WERI-Rb-1 (cell line): ENCODE data around the gene TUBA1A.
"Not testable (repeated sequence)": the region's sequence is repeated elsewhere in the genome, so short reads cannot be mapped to it uniquely, and the experiment has no call there.

Experiments used
- DNase-seq: peaks from one replicate; pipeline ENCODE4 v3.0.0-alpha.2; 2020
- H3K27ac ChIP-seq: fragments of 250-450 bp; sonication (Bioruptor Pico); 2 replicates; pipeline ENCODE4 v1.5.1; 2020; ENCODE audit warnings: mild to moderate bottlenecking, moderate library complexity
- H3K27me3 ChIP-seq: fragments of 250-450 bp; sonication (Bioruptor Pico); 2 replicates; pipeline ENCODE4 v1.5.1; 2021; ENCODE audit warnings: mild to moderate bottlenecking, low read depth, moderate library complexity; ENCODE audit not compliant: insufficient read depth, severe bottlenecking
- H3K36me3 ChIP-seq: fragments of 250-450 bp; sonication (Bioruptor Pico); 2 replicates; pipeline ENCODE4 v1.5.1; 2020; ENCODE audit warnings: mild to moderate bottlenecking, moderate library complexity
- H3K4me3 ChIP-seq: 2 replicates; pipeline ENCODE4 v1.5.1; 2011; ENCODE audit warnings: low read depth, mild to moderate bottlenecking, control low read depth, low read length
- H3K9me3 ChIP-seq: fragments of 250-450 bp; sonication (Bioruptor Pico); 2 replicates; pipeline ENCODE4 v1.5.1; 2021; ENCODE audit warnings: mild to moderate bottlenecking, moderate library complexity; ENCODE audit not compliant: severe bottlenecking
- CTCF ChIP-seq: IDR thresholded peaks from 2 replicates; pipeline ENCODE4 v1.5.1; 2011; ENCODE audit warnings: low read depth, mild to moderate bottlenecking, control low read depth, inconsistent platforms, low read length

Gene TUBA1A

DNA sequence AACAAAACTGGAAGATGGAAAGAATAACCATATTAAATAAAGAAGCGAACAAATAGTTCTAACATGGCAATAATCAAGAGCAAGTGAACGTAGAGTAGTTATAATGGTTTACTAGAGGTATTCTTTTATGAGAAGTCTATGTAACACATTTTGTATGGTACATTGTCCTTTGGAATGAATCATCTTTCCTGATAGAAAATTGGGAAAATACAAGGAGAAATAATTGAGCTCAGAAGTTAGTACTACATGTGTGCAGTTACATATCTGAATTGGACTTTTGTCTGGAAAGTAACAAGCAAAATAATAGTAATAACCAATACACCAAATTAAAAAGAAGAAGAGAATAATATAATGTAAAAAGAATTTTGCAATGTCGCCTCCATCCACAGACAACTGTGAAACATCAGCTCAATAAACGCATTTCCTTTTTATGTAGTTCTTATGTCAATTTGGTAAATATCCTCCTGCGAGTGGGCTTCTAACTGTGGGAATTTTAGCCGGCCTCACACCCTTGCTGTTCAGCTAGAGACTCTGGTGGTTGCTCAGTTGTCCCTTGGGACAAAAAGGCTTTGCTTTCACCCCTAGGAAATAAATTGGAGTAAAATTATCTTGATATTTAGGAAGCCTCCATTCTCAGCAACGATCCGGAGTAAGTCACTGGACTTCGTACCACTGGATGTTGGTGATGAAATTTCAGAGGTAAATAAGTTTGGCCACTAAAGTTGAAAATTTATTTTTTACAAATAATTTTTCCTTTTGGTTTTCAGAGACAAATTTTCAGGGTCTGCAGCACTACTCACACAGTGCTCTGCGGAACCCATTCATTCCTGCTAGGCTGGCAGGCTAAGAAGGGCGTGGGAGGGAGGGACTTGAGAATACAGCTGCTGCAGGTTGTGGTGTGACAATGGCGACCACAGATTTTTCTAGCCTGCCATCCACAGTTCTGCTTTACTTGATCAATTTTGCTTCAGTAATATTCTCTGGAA lies 1.1 kb upstream of the TUBA1A start:
- Histone ChIP-seq H3K27ac (peak overlapping the region; percentile 63), H3K36me3 (peaks cover 9% of the 10 kb centered on the region; the same call in 1 of the 2 replicates), H3K4me3 (peak overlapping the region; percentile 94; the same call in 1 of the 2 replicates), H3K9me3 (no peaks in the 10 kb centered on the region), H3K27me3 (no peaks in the 10 kb centered on the region)
- no peak for TF ChIP-seq CTCF
- no peak for DNase-seq

DNA sequence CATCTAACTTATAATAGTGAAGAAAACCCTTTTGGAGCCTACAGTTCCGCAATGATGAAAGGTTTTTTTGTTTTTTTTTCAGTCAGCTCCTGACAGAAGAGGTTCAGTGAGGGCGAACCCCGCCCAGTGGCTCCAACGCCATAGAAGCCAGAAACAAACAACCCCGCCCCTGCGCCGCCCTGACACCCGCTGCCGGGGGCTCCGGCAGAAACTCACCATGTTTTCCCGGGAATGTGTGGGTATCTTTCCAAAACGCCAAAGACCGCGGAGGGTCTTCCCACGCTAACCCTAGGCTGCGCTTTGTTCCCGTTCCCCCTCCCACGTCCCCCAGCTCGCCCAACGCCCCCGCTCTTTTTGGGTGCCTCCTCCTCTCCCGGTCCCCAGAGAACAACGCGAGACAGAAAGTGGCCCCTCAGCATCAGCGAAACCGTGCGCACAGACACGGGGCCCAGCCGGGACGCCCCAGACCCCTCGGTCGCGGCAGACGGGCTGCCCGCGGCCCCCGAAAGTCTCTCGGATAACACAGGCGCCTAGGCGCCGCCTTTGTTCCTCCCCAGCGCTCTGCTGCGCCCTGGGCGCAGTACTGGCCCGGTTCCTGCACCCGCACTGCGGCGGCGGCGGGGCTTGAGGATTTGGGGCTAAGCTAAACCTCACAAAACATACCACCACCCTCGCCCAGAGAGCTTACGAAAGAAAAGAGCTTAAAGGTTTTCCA lies 522 bp downstream of the TUBA1A start:
- DNase-seq = peak; percentile 62
- peak overlapping the region; percentile 94 for H3K4me3 ChIP-seq
- peaks cover 14% of the 10 kb centered on the region; the same call in 1 of the 2 replicates for H3K36me3 ChIP-seq
- H3K27ac ChIP-seq = peak overlapping the region; percentile 85
- no peaks in the 10 kb centered on the region for H3K9me3 ChIP-seq
- TF ChIP-seq CTCF = no peak
- no peaks in the 10 kb centered on the region for H3K27me3 ChIP-seq

GRCh38 chr12:49187184-49187583 lies 1.7 kb downstream of the TUBA1A start:
- no peaks in the 10 kb centered on the region for H3K27me3 ChIP-seq
- peaks cover 14% of the 10 kb centered on the region; the same call in 1 of the 2 replicates for H3K36me3 ChIP-seq
- H3K4me3 ChIP-seq = no peak overlapping the region
- H3K27ac ChIP-seq = no peak overlapping the region
- DNase-seq = no peak
- TF ChIP-seq CTCF = no peak
- no peaks in the 10 kb centered on the region for H3K9me3 ChIP-seq

- H3K9me3 ChIP-seq, DNase-seq, H3K27me3 ChIP-seq, H3K27ac ChIP-seq, H3K4me3 ChIP-seq: not testable (repeated sequence)
- H3K36me3 ChIP-seq = peaks cover 14% of the 10 kb centered on the region; the same call in 1 of the 2 replicates
Observed at GRCh38 chr12:49186307-49186706, 2.6 kb downstream of the TUBA1A start.

- not testable (repeated sequence) for H3K27me3 ChIP-seq, DNase-seq, H3K9me3 ChIP-seq, H3K27ac ChIP-seq, H3K4me3 ChIP-seq
- peaks cover 14% of the 10 kb centered on the region; the same call in 1 of the 2 replicates for H3K36me3 ChIP-seq
Observed at GRCh38 chr12:49184697-49185096, 4.2 kb downstream of the TUBA1A start.

GRCh38 chr12:49183214-49183950 lies 5.5 kb downstream of the TUBA1A start:
- H3K36me3 ChIP-seq = peaks cover 14% of the 10 kb centered on the region; the same call in 1 of the 2 replicates
- not testable (repeated sequence) for H3K9me3 ChIP-seq, H3K4me3 ChIP-seq, H3K27ac ChIP-seq, H3K27me3 ChIP-seq, DNase-seq
